GM12878 (cell line): ENCODE results near the gene SH3BP5. TPM values are rescaled to one million over a fixed set of nuclear protein-coding genes. Genes with fewer than 3 reads are reported as not detected.

ENCODE experiments used
- ATAC-seq: fragments of 200-7000 bp; cut with Tn5 transposase; 3 replicates; pipeline ENCODE4 v1.9.1; 2020; ENCODE audit warnings: mild to moderate bottlenecking, moderate library complexity
- BruUV-seq: library from RNA; stranded (reverse); fragments of 400-500 nt; replicated peaks from 2 replicates; lab custom pipeline; 2021; lab: Mats Ljungman, UMichigan
- CTCF ChIA-PET: fragments of 300-600 bp; sonication (Branson Sonifier 250); formaldehyde crosslinking; extraction: SDS; loops from one replicate; lab custom pipeline; 2021; ENCODE audit warnings: inconsistent platforms; lab: Yijun Ruan, JAX
- POLR2A ChIA-PET: fragments of 350-600 bp; formaldehyde crosslinking; extraction: SDS; loops from one replicate; lab custom pipeline; 2021; ENCODE audit warnings: inconsistent platforms; lab: Charles Lee
- RAD21 ChIA-PET: fragments of 300-600 bp; sonication (Branson Sonifier 250); formaldehyde crosslinking; loops from one replicate; lab custom pipeline; 2023; ENCODE audit warnings: antibody characterized with exemption; ENCODE audit not compliant: unreplicated experiment; lab: Charles Lee
- SMC1A ChIA-PET: fragments of 300-600 bp; sonication (Branson Sonifier 250); formaldehyde crosslinking; loops from one replicate; lab custom pipeline; 2023; ENCODE audit not compliant: unreplicated experiment, uncharacterized antibody; lab: Charles Lee
- DNase-seq: peaks from one replicate; pipeline ENCODE4 v3.0.0-alpha.2; 2011; ENCODE audit warnings: low read depth, low spot score
- FAIRE-seq: peaks from 3 replicates; lab custom pipeline; 2011; peaks lifted over from hg19 to GRCh38; lab: Jason Lieb, UNC
- H2AFZ ChIP-seq: 2 replicates; pipeline ENCODE4 v1.6.0; 2011; ENCODE audit warnings: low read depth, low read length, control low read depth; ENCODE audit not compliant: control insufficient read depth
- H3K27ac ChIP-seq: 2 replicates; pipeline ENCODE4 v1.5.1; 2011; ENCODE audit warnings: control low read depth; ENCODE audit not compliant: control insufficient read depth, insufficient read depth
- H3K27me3 ChIP-seq, 2 experiments: replicated peaks in 1 of 2; 2 replicates each; pipeline versions ENCODE4 v1.6.0 to v1.6.1; 2011; ENCODE audit warnings: low read length in 1 of 2; ENCODE audit not compliant: control insufficient read depth in 2 of 2, insufficient read depth in 2 of 2
- H3K36me3 ChIP-seq, 2 experiments: 2 replicates each; pipeline ENCODE4 v1.5.1; 2011; ENCODE audit warnings: low read length in 1 of 2; ENCODE audit not compliant: control insufficient read depth in 2 of 2, insufficient read depth in 2 of 2
- H3K4me1 ChIP-seq: 2 replicates; pipeline ENCODE4 v1.6.1; 2011; ENCODE audit warnings: mild to moderate bottlenecking, low read length, moderate library complexity, mixed read lengths; ENCODE audit not compliant: control insufficient read depth, insufficient read depth
- H3K4me2 ChIP-seq: 2 replicates; pipeline ENCODE4 v1.6.0; 2011; ENCODE audit warnings: control low read depth; ENCODE audit not compliant: control insufficient read depth, insufficient read depth
- H3K4me3 ChIP-seq: fragments of 200-600 bp; sonication (generic); 2 replicates; pipeline ENCODE4 v1.5.1; 2016
- H3K79me2 ChIP-seq: 2 replicates; pipeline ENCODE4 v1.6.0; 2011; ENCODE audit warnings: low read length; ENCODE audit not compliant: control insufficient read depth, insufficient read depth
- H3K9ac ChIP-seq: 2 replicates; pipeline ENCODE4 v1.8.0; 2011; ENCODE audit warnings: low read length, control low read depth, mixed read lengths; ENCODE audit not compliant: control insufficient read depth, insufficient read depth
- H3K9me3 ChIP-seq: replicated peaks from 3 replicates; pipeline ENCODE4 v1.5.1; 2011; ENCODE audit warnings: mild to moderate bottlenecking, low read length; ENCODE audit not compliant: control insufficient read depth, insufficient read depth
- H4K20me1 ChIP-seq: 2 replicates; pipeline ENCODE4 v1.6.0; 2011; ENCODE audit not compliant: control insufficient read depth, insufficient read depth
- E2F4 ChIP-seq: IDR thresholded peaks from 2 replicates; pipeline ENCODE4 v1.6.1; 2012; ENCODE audit warnings: low read depth, low read length, improper control_type of control experiment
- EGR1 ChIP-seq, 2 experiments: IDR thresholded peaks; 1 replicate in 1 of 2; 2 replicates in 1 of 2; pipeline ENCODE4 v1.6.1; 2011 to 2012; ENCODE audit warnings: low read depth in 2 of 2, low read length in 2 of 2, borderline replicate concordance in 1 of 2, mild to moderate bottlenecking in 1 of 2, moderate library complexity in 1 of 2
- GABPA ChIP-seq: IDR thresholded peaks from 2 replicates; pipeline ENCODE4 v1.6.1; 2014; ENCODE audit warnings: antibody characterized with exemption, low read depth, mild to moderate bottlenecking, inconsistent platforms
- IRF4 ChIP-seq: IDR thresholded peaks from 2 replicates; pipeline ENCODE4 v1.6.1; 2011; ENCODE audit warnings: low read depth, low read length
- NFYA ChIP-seq: IDR thresholded peaks from 2 replicates; pipeline ENCODE4 v1.6.1; 2011; ENCODE audit warnings: low read depth, mild to moderate bottlenecking, low read length, improper control_type of control experiment, borderline replicate concordance
- NKRF ChIP-seq: fragments of 450-650 bp; conservative IDR thresholded peaks from 2 replicates; pipeline ENCODE4 v1.6.1; 2017; ENCODE audit warnings: mild to moderate bottlenecking, moderate library complexity
- PKNOX1 ChIP-seq: fragments of 450-650 bp; IDR thresholded peaks from 2 replicates; pipeline ENCODE4 v1.6.1; 2016; ENCODE audit warnings: mild to moderate bottlenecking
- POLR2AphosphoS5 ChIP-seq: IDR thresholded peaks from 2 replicates; pipeline ENCODE4 v1.6.1; 2011; ENCODE audit warnings: mild to moderate bottlenecking, low read length, inconsistent platforms
- RAD21 ChIP-seq: IDR thresholded peaks from 2 replicates; pipeline ENCODE4 v1.6.1; 2011; ENCODE audit warnings: mild to moderate bottlenecking, low read depth, low read length, moderate library complexity; ENCODE audit not compliant: insufficient read depth
- ZBTB11 ChIP-seq: fragments of 450-650 bp; formaldehyde crosslinking; IDR thresholded peaks from 2 replicates; pipeline ENCODE4 v1.5.0; 2022; ENCODE audit warnings: mild to moderate bottlenecking, missing genetic modification characterization
- WGBS: methylation state at CpG from one replicate; pipeline ENCODE4 v1.1.6; 2016; ENCODE audit warnings: low lambda C conversion rate; ENCODE audit not compliant: insufficient replicate concordance, insufficient coverage; ENCODE audit errors: missing lambda C conversion rate; 5-methylcytosine and 5-hydroxymethylcytosine counted together
- in situ Hi-C: fragments of 300-500 bp; cut with MboI; formaldehyde crosslinking; loops from 9 replicates; pipeline ENCODE4 v1.14.3; 2018; ENCODE audit warnings: mixed read lengths
- intact Hi-C: fragments of 100-400 bp; cut with micrococcal nuclease; formaldehyde crosslinking; loops from one replicate; pipeline ENCODE4 v1.14.2; 2022; ENCODE audit not compliant: unreplicated experiment
- polyA plus RNA-seq, 11 experiments: library from polyadenylated mRNA; depleted of rRNA in 4 of 11; unstranded in 6 of 11; stranded (reverse) in 5 of 11; fragments of >200 nt; fragmentation: Nextera tagmentation in 4 of 11; fragmentation: Illumina TruSeq in 1 of 11; extraction: Ambion mirVana in 4 of 11; extraction: Trizol in 1 of 11; gene quantifications; 1 replicate in 1 of 11; 2 replicates in 10 of 11; pipeline versions ENCODE4 v1.2.1 to v1.2.3, GENCODE V29; 2011 to 2016; ENCODE audit warnings: inconsistent platforms in 2 of 11, missing spikeins in 2 of 11, low read depth in 1 of 11
- total RNA-seq, 4 experiments: library from RNA; depleted of rRNA in 3 of 4; stranded (reverse); fragments of >200 nt in 3 of 4; fragmentation: Illumina TruSeq in 1 of 4; extraction: Trizol in 1 of 4; gene quantifications; 2 replicates each; pipeline versions ENCODE4 v1.2.1 to v1.2.3, GENCODE V29; 2013 to 2021

SH3BP5 gene
- total and polyA plus RNA-seq, 10 of the 15 experiments (the other 5 are each of a cell fraction or from before 2014, with no cell fraction given): 14.9 to 87.5 (median 43.7) TPM

GRCh38 chr3:15269091-15269989 lies 63.0 kb downstream of the SH3BP5 start (continued):
- peak in 1 of 2 experiments; percentile 73; a peak in 1 of 3 replicates for TF ChIP-seq EGR1 (IDR thresholded peaks at IDR 0.05; ENCODE audit: borderline replicate concordance in 1 of 2, low read depth in 2 of 2, low read length in 2 of 2)

- Histone ChIP-seq H3K4me2 (no peak overlapping the region), H3K27ac (no peak overlapping the region), H3K9me3 (no peaks in the 10 kb centered on the region), H3K27me3 (no peaks in the 10 kb centered on the region), H2AFZ (no peak overlapping the region), H3K79me2 (peaks cover 6% of the 10 kb centered on the region), H3K4me1 (peaks cover 39% of the 10 kb centered on the region), H4K20me1 (no peaks in the 10 kb centered on the region), H3K4me3 (no peak overlapping the region), H3K9ac (no peak overlapping the region), H3K36me3 (peaks cover 7 to 40% of the 10 kb centered on the region in 2 experiments; a peak in 3 of 4 replicates)
- WGBS: 39% methylated on average over 15 of the region's 15 CpGs
- RAD21 ChIA-PET: interaction anchor here (0.7 to 10.2 kb wide), 48 partner anchors 9 to 542 kb away, joined by 3 to 143 read pairs (median 5); partner anchors contain the start of genes BTD, CAPN7, HACL1 and SH3BP5
- in situ Hi-C loops: loop anchor here (5.0 to 10.0 kb wide), 2 partner anchors 114 to 287 kb away; no protein-coding TSS in a partner anchor
- SMC1A ChIA-PET: interaction anchor here (0.6 to 16.3 kb wide), 48 partner anchors 9 to 507 kb away, joined by 3 to 223 read pairs (median 5); partner anchors contain the start of genes CAPN7 and SH3BP5
- CTCF ChIA-PET: interaction anchor here (0.7 to 11.8 kb wide), 61 partner anchors 8 to 292 kb away, joined by 3 to 302 read pairs (median 6); partner anchors contain the start of genes CAPN7 and SH3BP5
- intact Hi-C loops: loop anchor here (1.0 to 2.0 kb wide), 6 partner anchors 63 to 289 kb away; no protein-coding TSS in a partner anchor
- ATAC-seq (peak; percentile 80), FAIRE-seq (no peak), DNase-seq (no peak)
- POLR2A ChIA-PET: interaction anchor here (0.8 to 2.4 kb wide), 7 partner anchors 62 to 137 kb away, joined by 3 to 12 read pairs (median 4); partner anchors contain the start of gene SH3BP5
- BruUV-seq: no TSS peak
- TF ChIP-seq ZBTB11 (CRISPR knock-in tag) (no peak), IRF4 (0 out of 2 replicates have a peak, but pooled peaks have one; percentile 29), POLR2AphosphoS5 (no peak), RAD21 (peak; percentile 100), PKNOX1 (no peak), GABPA (no peak), NKRF (no peak), E2F4 (no peak), NFYA (no peak)
Measured at GRCh38 chr3:15268033-15268631, 64.3 kb downstream of the SH3BP5 start.
